HG03280 (cell line): ENCODE results near the gene KCNE3.

Experiments used
- ATAC-seq: cut with Tn5 transposase; IDR thresholded peaks from one replicate; pipeline ENCODE4 v1.9.1; 2021; ENCODE audit warnings: mild to moderate bottlenecking, moderate library complexity; ENCODE audit not compliant: unreplicated experiment

Gene KCNE3

DNA sequence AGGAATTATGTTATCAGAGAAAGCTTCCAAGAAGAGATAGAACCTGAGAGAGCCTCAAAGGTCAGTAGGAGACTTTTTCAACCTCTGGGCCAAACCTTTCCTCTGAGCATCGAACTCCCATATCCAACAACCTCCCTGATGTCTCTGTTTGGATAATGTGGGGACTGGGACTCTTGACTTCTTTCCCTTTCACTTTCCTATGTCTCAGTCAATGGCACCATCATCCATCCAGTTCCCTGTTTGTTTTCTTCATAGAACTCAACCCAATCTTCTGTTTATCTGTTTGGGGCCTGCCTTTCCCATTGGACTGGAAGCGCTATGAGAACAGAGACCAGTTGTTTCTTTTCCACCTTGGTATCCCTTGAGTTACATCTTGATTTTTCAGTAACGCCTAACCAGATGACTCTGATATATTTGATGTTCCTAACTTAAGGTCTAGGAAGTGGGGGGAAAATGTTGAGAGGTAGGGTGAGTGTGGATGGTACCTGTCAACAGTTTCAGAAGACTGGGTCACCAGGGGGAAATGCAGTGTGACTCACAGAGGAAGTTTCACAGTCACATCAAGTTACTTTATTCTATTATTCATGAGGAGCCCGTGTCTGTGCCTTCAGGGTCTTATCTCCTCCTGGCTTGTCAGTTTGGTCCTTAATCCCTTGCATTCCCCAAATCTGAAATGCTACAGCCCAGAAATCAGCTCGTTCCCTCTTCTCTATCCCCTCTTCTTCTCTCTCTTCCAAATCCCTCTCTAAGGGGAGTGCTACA lies 4.5 kb upstream of the KCNE3 start:
- ATAC-seq = no peak

DNA sequence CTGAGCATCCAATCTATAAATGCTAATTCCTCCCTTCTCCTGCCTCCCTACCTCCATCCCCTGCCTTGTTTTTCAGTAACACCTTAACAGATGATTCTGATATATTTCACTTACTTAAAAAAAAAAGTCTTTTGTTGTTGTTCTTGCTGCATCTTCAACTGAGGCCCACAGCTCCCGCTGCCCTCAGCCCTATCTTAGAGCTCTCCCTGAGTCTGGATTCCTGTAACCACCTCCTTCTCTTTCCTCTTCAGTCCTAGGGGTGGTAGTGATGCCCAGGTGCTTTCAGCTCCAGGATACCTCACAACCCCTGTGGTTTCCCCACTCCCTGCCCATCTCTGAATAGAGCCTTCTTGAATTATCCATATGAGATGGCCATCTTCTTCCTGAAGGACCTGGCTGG lies 3.7 kb upstream of the KCNE3 start:
- ATAC-seq = no peak

DNA sequence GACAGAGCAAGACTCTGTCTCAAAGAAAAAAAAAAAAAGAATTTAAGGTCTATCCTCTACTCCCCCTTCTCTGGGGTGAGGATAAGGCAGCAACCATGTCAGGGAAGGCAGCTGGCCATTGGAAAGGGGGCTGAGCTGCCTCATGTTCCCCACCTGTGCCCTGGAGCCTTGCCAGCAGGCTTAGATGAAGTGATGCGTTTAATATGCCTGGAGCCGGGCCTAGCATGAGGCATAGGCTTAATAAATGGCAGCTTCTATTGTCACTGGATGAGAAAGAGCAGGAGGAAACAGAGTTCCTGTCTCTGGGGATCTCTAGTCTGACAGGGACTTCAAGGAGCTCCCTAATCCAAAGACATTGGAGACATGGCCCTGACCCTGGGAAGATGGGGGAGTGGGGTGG lies 3.2 kb upstream of the KCNE3 start:
- ATAC-seq = no peak

DNA sequence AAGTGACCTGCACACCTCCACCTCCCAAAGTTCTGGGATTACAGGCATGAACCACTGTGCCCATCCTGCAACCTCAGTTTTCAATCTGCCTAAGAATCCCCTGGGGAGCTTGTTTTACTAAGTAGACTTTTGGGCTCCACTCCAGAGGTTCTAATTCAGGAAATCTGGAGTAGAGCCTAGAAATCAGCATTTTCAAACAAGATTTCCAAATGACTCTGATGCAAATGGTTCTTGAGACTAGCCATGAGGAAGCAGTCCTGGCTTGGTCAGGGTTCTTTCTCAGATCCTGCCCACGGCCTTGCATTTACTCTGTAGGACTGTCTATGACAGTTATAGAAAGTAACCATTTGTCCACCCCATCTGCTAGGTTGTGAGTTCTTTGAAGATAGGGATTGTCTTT lies 1.6 kb upstream of the KCNE3 start:
- no peak for ATAC-seq

DNA sequence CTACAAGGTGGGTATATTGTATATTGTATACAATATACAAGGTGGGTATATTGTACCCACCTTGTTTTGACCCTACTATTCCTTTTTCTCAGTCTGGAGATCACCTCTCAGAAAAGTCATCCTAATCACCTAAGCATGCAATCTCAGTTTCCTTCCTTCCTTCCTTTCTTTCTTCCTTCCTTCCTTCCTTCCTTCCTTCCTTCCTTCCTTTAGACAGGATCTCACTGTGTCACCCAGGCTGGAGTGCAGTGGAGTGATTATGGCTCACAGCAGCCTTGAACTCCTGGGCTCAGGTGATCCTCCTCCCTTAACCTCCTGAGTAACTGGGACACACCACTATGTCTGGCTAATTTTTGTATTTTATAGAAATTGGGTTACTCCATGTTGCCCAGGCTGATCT lies 1.2 kb upstream of the KCNE3 start:
- no peak for ATAC-seq

DNA sequence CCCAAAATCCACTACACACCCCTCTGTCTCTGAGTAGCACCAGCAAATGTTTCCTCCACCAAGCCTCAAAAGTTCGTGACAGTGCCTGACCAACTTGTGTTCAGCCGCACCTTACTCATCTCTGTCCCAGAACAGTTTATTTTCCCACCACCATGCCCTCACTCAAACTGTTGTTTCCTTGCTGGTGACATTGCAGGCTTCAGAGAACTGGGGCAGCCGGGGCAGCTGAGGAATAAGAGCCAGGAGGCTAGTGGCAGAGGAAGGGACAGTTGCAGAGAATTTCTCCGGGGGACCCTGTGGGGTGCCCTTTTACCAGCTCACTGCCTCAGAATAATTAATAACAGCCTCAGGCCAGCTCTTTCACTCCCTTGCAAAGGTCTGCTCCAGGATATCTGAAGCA lies 709 bp upstream of the KCNE3 start:
- ATAC-seq = no peak

DNA sequence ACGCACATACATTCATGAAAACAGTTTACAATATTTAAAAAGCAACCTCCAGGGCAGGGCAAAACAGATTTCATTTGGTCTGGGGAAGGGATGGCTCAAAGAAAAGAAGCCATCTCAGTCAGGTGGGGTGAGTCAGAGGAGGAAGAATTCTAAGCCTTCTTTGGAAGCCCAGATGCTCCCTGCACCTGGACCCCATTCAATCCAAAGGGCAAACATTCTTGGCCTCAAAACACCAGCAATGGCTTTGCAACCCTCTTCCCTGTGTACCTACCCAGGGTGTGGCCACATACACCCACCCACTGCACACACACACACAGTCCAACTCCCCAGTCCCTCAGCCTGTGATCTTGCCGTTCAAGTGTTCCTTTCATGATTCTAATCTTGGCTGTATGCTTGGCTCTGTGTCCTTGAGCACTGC lies 2.0 kb downstream of the KCNE3 start:
- ATAC-seq = no peak

DNA sequence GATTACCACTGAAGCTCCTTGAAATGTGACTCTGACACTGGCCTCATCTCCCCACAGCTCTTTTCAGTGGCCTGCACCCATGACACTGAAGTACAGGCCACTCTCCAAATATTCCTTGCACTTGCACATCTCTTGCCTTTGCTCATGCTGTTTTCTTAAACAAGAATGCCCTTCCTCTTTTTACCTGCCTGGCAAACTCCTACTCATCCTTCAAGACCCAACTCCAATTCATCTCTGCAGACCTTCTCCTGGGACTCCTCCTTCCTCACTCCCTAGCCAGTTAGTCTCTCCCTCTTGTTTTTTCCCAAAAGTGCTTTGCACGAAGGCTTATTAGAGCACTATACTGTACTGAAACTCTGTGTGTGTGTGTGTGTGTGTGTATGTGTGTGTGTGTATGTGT lies 2.6 kb downstream of the KCNE3 start:
- no peak for ATAC-seq

DNA sequence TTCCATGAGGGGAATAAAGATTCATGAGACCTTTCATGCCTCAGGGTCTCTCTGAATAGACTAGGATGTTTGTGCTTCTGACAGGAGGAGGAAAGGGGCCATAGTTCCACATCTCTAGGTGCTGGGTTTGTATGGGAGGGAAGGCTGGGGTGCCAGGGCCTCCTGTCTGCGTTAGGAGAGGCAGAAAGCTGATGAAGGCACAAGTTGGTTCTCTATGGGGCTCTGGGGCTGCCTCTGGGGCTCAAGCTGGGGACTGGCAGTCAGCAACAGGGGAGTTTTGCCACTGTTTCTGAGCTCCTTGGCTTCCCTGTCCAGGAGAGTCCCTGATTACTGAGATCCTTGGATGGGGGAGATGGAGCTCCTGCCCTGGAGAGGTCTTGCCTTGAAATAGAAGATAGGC lies 4.1 kb downstream of the KCNE3 start:
- no peak for ATAC-seq

DNA sequence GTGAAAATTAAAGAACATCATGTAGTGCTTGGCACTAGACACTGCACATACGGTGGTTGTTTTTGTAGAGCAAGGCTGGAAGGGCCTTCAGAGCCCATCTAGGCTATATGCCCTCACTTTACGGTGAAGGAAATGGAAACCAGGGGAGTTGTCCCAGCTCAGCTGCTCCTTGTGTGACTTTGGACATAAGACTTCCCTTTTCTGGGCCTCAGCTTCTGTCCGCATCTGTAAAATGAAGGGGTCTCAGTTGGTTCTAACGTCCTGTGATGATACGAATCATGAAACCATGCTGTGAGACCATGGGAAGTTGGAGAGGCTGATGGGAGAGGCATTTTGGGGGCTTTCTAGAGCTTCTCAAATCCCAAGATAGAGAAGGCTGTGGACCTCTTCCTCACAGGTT lies 4.7 kb downstream of the KCNE3 start:
- no peak for ATAC-seq

DNA sequence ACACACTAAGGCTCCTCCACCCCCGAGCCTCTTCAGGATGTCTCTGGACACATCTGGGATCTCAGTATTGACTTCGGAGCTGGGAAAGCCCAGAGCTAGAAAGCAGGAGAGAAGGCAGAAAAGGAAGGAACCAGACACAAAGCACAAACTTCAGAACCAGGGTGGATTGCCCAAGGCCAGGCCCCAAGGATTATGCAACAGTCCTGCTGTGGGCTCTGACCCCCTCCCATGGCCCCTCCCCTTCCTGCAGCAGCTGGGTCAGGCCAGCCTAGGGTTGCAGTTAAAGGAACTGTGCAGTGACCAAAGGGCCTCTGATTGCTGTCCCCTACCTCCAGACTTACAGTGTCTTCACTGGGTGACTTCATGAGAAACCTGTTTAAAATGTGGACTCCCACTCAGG lies 5.3 kb downstream of the KCNE3 start:
- ATAC-seq = no peak

DNA sequence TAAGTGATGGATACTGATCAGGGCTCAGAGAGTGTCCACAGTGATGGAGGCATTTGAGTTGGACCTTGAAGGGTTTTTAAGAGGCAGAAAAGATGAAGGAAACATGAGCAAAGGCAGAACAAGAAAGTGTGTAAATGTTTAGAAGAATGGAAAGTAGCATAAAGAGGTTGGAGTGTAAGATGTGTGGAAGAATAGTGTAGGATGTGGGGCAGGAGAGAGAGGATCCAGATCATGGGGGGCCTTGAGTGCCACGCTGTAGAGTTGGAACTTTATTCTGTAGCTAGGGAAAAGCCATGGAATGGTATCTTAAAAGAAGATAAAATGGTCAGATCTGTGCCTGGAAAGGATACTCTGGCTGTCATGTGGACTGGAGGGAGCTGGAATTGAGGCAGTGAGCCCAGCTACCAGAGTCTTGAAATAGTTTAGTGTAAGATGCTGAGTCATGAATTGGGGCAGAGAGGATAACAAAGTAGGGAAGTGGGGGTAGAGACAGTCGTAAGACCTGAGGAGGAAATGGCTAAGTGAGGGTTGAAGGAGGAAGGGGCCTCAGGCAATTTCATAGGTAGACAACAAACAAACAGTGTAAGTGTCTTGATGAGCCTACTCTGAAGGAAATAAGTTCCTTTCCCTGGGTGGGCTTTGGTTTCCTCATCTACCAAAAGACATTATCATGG lies 6.7 kb downstream of the KCNE3 start:
- no peak for ATAC-seq

DNA sequence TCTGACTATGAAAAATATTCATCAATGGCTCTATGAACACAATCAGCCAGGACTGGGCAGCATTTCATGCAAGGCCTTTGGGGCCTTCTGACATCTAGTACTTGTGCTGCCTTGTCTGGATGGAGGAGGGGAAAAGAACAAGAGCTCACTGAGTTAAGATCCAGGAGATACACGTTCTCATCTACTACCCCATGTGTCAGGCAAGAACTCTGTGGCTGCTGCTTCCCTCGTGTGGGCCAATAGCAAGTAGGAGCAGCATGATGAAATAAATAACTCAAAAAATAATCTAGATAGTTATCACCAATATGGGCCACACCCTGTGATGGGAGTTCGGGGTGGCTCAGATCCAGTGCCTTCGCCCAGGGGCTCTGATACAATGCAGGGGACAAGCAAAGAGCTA lies 7.3 kb downstream of the KCNE3 start:
- no peak for ATAC-seq

DNA sequence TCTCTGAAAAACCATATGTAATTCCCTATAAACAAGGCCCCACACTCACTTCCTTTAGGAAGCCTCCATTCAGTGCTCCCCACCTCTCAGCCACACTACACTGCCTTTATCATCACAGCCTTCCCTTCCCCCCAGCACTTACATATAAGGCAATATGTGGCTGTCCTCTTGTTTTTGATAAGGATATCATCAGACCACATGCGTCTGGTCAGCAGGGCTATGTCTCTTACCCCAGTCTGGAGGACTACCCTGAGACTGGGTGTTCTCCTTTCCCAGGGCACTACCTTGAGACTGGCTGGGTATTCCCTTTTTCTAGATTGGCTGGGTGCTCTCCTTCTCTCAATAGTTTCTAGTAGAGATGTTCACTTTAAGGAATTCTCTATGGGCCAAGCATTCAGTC lies 7.8 kb downstream of the KCNE3 start:
- no peak for ATAC-seq

DNA sequence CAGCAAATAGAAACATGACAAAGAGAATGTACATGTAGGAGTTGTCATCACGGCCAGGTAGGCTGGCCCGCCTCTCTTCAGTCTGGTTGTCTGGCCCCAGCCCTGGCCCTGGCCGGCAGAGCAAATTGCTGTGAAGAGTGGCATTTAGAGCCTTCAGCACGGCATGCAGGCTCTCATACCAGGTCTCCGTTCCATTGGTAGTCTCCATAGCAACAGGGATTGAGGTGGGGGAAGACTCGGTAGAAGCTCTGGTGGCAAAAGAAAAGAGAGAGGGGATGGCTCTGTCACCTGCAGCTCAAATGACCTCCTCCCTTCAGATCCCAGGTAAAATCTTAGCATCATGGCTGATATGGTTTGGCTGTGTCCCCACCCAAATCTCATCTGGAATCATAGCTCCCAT lies 10.0 kb downstream of the KCNE3 start:
- ATAC-seq = no peak

DNA sequence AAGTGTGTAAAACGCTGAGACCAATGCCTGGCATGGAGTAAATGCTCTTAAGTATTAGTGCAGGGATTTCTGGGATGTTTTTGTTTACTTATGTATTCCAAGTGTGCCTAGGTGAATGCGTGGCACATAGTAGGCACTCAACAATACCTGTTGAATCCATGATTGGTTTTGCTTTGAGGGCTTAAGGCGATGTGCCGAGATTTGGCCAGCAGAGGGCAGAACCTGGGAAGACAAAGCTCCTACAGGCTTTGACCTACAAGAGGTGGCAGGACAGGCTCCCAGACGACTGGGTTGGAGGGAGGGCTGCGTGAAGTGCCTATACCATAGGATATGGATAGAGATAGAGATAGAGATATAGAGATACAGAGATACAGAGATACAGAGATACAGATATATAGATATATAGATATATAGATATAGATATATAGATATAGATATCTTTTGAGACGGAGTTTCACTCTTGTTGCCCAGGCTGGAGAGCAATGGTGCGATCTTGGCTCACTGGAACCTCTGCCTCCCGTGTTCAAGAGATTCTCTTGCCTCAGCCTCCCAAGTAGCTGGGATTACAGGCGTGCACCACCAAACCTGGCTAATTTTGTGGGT lies 13.9 kb downstream of the KCNE3 start:
- ATAC-seq = no peak

DNA sequence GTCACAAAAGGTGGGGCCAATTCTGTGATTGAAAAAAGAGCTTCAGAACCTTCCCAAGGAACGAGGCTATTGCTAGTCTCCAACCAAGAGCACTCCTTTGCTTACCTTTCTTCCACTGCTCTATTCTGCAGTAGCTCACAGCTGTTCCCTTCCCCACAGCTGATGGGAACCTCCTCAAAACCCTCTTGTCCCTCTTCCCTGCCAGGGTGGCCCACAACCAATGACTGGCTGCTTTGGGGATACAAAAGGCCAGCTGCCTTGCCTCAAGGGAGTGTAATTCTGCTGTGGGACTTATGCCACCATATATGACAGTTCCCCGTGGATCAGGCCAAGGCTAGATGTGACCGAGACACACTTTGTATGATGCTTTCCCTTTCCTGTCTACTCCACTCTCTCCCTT lies 15.0 kb downstream of the KCNE3 start:
- no peak for ATAC-seq

DNA sequence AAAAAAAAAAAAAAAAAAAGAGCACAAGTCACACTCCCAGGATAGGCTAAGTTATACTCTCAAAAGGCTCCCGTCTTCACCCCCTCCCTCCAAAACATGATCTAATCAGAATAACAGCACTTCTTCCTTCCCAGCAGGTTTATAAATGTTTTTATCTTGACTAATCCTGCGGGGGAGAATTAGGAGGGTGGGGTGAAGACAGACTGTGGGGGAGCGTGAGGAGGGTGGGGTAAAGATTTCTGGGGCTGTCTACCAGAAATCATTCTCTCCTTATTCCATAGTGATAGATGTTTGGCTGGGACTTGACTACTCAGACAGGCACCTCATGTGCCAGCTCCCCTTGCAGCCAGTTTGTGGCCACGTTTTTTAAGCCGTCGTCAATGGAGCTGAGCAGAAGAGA lies 17.0 kb downstream of the KCNE3 start:
- ATAC-seq = no peak

DNA sequence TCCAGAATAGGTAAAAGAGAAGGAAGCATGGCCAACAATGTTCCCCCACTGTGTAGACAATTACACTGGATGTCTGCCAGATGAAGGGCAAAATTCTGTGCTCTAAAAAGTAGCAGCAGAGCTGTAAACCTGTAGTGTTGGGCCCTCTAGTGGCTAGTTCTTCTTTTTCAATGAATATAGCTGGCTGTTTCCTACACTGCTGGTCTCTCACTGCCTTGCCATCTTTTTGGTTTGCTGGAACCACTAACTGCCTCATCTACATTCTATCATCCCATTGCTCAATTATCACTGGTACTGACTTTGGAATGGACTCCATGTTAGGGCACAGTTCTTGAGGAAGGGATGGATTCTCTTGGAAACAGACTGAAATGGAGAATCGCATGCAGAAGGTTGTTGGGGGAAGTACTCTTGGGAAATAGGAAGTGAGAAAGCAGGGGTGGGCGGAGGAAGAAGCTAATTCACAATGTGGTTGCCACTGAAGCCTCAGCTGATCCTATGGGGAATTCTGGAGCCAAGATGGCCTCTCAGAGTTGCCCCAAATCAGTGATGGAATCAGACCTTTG lies 17.9 kb downstream of the KCNE3 start:
- ATAC-seq = peak; percentile 63

DNA sequence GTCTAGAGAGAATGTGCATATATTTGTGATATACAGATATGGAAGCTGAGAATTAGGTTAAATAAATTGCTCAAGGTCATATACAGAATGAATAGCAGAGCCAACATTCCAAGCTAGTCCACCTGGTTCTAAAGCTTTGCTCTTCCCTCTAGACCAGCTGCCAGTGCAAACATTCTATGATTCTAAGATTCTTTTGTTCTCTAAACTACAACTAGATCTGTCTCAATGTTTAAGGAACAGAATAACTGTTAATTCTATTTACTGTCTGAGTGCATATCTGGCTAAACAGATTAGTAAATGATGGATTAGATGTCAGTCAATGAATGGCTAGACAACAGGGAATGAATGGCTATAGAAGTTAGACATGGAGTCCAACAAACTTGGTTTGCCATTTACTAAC lies 19.6 kb downstream of the KCNE3 start:
- no peak for ATAC-seq

DNA sequence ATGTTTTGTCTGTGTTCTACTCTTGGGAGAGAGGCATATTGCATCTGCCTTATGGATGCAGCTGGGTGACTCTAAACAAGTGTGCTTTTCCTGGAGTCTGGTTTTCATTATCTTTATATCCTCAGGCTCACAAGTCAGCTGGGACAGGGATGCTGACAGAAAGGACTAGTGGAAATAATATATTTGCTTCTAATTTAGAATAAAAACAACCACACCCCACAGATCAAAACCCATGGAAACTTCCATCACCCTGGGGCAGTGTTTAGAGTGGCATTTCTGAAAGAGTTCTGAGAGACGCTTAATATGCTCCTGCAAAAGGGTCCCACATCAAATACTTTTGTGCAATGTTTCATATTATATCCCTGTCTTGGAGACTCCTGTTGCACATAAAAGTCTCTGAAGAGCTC lies 20.8 kb downstream of the KCNE3 start:
- ATAC-seq = no peak

DNA sequence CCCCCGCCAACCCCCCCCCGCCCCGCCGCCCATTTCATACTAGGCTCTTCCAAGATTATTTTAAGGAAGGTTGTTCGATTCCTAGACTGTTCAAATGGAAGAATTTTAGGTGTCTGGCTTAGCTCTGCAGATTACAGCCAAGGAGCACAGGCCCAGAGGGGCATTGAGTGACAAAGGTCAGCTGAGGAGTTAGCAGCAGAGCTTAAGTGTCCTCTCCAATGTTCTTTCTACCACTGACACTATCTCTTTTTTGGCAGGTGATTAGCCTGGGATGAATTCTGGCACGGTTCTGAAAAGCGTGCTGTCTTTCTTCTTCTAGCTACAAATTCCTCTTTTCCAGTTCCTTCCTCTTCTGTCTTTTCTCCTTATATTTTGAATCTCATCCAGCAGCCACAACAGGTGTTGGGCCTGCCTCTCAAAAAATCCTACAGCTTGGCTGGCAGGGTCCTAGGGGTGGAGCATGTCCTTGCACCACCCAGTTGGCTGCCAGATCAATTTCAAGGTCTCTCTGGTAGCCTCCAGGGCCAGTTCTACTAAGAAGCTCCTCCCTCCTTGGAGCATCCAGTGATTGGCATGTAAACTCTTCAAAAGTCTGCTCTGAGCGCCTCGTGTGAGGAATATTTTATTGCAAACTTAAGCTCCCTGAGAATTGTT lies 23.0 kb downstream of the KCNE3 start:
- no peak for ATAC-seq
